ENCODE data around the gene BRD4. TPM values are rescaled to one million over a fixed set of nuclear protein-coding genes. Genes with fewer than 3 reads are reported as not detected.

Gene BRD4
- total RNA-seq, 4 donors from 2014 or later = 34.1 to 48.1 (median 37.5) TPM

DNA sequence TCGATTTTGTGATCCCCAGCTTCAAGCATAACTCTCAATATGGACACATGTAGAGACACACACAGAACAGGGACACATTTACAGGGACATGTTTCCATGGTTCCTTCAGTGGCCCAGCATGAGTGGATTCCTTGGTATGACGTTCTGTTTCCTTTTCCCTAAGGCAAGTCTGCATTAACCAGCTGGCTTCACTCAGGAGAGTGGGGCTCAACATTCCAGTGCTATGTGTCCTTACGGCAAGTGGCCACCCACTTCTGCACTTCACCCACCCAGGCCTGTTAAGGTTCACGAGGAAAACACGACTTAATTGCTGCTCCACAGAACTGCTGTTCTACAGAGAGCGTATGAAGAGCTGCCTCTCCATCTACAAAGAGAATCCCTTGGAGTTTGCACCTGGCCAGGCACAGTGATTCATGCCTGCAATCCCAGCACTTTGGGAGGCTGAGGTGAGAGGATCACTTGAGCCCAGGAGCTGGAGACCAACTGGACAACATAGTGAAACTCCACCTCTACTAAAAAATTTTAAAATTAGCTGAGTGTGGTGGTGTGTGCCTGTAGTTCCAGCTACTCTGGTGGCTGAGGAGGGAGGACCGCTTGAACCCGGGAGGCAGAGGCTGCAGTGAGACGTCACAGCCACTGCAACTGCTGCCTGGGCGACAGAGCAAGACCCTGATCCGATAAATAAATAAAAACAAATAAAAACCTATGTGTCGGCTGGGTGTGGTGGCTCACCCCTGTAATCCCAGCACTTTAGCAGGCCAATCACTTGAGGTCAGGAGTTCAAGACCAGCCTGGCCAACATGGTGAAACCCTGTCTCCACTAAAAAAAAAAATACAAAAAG lies 32.5 kb downstream of the BRD4 start:
- no peaks in the 10 kb centered on the region for H3K36me3 ChIP-seq
- peak overlapping the region in 2 of 4 donors; percentile 12 to 40 for H3K27ac ChIP-seq (replicated peaks in 1 of 4)
- H3K4me1 ChIP-seq = peaks cover 97 to 100% (median 100%) of the 10 kb centered on the region in 4 donors
- H3K4me3 ChIP-seq = no peak overlapping the region
- TF ChIP-seq POLR2AphosphoS5 (IDR thresholded peaks at IDR 0.05) = no peak
- TF ChIP-seq, protein P1, sequence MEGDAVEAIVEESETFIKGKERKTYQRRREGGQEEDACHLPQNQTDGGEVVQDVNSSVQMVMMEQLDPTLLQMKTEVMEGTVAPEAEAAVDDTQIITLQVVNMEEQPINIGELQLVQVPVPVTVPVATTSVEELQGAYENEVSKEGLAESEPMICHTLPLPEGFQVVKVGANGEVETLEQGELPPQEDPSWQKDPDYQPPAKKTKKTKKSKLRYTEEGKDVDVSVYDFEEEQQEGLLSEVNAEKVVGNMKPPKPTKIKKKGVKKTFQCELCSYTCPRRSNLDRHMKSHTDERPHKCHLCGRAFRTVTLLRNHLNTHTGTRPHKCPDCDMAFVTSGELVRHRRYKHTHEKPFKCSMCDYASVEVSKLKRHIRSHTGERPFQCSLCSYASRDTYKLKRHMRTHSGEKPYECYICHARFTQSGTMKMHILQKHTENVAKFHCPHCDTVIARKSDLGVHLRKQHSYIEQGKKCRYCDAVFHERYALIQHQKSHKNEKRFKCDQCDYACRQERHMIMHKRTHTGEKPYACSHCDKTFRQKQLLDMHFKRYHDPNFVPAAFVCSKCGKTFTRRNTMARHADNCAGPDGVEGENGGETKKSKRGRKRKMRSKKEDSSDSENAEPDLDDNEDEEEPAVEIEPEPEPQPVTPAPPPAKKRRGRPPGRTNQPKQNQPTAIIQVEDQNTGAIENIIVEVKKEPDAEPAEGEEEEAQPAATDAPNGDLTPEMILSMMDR (IDR thresholded peaks at IDR 0.05) = no peak
- TF ChIP-seq POLR2A (IDR thresholded peaks at IDR 0.05; ENCODE audit: low read depth) = no peak
- no peak for TF ChIP-seq EP300 (IDR thresholded peaks at IDR 0.05)
- DNase-seq (ENCODE audit: extremely low spot score) = no peak
- 73% methylated on average over 10 of the region's 12 CpGs for WGBS
- H3K27me3 ChIP-seq = no peaks in the 10 kb centered on the region
- H3K9me3 ChIP-seq = no peaks in the 10 kb centered on the region
- intact Hi-C loops (cut with DNase I) = no loop called here

DNA sequence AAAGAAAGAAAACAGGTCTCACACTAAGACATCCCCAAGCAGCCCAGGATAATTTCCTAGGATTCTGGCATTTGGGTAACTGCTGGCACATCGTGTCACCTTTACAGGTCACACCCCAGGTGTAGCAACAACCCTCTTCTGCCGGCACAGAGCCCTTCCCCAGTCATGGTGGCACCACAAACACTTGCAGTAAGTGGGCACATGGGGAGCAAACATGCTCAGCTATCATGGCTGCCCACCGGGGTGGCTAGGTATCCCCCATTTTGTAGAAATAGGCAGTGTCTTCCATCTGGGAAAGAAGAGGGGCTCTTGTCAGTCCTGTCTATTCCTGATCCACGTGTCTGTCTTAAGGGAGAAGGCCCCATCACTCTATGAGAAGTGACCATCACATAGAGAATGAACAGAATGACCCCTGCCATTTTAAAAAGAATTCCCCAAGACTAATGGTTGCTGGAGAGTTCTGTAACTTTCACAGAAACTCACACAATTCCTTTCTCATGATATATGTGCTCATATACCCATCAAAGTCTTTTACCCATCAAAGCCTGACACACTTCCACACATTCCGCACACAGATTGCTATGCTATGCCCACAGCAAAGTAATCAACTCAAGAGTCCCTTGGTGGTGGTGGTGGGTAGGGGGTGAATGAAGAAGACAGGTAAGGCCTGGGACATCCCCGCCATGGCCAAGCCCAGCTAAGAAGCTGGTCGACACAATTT lies 33.3 kb downstream of the BRD4 start:
- no peak for DNase-seq (ENCODE audit: extremely low spot score)
- H3K4me1 ChIP-seq = peaks cover 97 to 100% (median 100%) of the 10 kb centered on the region in 4 donors
- H3K27ac ChIP-seq (replicated peaks in 1 of 4) = peak overlapping the region in 1 of 4 donors; percentile 40
- intact Hi-C loops (cut with DNase I) = no loop called here
- H3K9me3 ChIP-seq = no peaks in the 10 kb centered on the region
- TF ChIP-seq POLR2AphosphoS5 (IDR thresholded peaks at IDR 0.05) (no peak), POLR2A (IDR thresholded peaks at IDR 0.05; ENCODE audit: low read depth) (no peak), EP300 (IDR thresholded peaks at IDR 0.05) (no peak)
- TF ChIP-seq, protein P1 (IDR thresholded peaks at IDR 0.05) = no peak
- no peak overlapping the region for H3K4me3 ChIP-seq
- H3K36me3 ChIP-seq = no peaks in the 10 kb centered on the region
- WGBS = 88% methylated on average over 7 of the region's 7 CpGs
- H3K27me3 ChIP-seq = no peaks in the 10 kb centered on the region

GRCh38 chr19:15297416-15298224 lies 34.7 kb downstream of the BRD4 start:
- intact Hi-C loops (cut with DNase I) = no loop called here
- Histone ChIP-seq H3K4me1 (peaks cover 97 to 100% (median 100%) of the 10 kb centered on the region in 4 donors), H3K27ac (replicated peaks in 1 of 4) (peak overlapping the region; percentile 55 to 77 (median 67)), H3K9me3 (no peaks in the 10 kb centered on the region), H3K27me3 (no peaks in the 10 kb centered on the region), H3K4me3 (peak overlapping the region in 2 of 4 donors; percentile 2 to 6), H3K36me3 (no peaks in the 10 kb centered on the region)
- no peak for DNase-seq (ENCODE audit: extremely low spot score)
- TF ChIP-seq, protein P1 (IDR thresholded peaks at IDR 0.05) = no peak
- TF ChIP-seq POLR2AphosphoS5 (IDR thresholded peaks at IDR 0.05) (peak in 1 of 2 donors; percentile 14), POLR2A (IDR thresholded peaks at IDR 0.05; ENCODE audit: low read depth) (no peak), EP300 (IDR thresholded peaks at IDR 0.05) (no peak)
- 37% methylated on average over 10 of the region's 10 CpGs for WGBS

DNA sequence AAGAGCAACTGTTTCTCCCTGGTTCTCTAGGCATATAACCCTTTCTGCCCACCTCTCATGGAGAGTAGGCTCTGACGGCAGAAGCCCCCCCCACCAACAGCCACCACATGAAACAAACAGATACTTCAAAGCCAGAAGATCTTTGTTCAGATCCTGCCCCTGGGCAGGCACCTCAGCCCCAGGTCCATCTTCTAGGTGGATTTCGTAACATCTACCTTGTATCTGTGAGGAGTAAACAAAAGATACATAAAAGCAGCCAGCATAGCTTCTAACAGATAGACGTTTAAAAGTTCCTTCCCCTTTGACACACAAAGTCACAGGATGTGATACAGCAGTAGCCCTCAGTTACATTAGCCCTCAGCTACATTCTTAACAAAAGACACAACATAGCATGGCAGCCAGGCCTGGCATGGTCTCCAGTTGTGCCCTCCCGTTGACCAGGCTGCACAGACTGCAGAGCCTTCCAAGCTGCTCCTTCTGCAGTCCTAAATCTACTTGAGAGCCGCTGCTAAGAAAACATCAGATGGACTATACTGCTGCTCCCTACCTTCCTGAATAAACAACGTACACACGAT lies 35.4 kb downstream of the BRD4 start:
- Histone ChIP-seq H3K4me3 (peak overlapping the region in 2 of 4 donors; percentile 2 to 6), H3K9me3 (no peaks in the 10 kb centered on the region), H3K27me3 (no peaks in the 10 kb centered on the region), H3K36me3 (no peaks in the 10 kb centered on the region), H3K27ac (replicated peaks in 1 of 4) (peak overlapping the region; percentile 55 to 77 (median 67)), H3K4me1 (peaks cover 99 to 100% (median 100%) of the 10 kb centered on the region in 4 donors)
- no peak for DNase-seq (ENCODE audit: extremely low spot score)
- TF ChIP-seq POLR2A (IDR thresholded peaks at IDR 0.05; ENCODE audit: low read depth) (no peak), POLR2AphosphoS5 (IDR thresholded peaks at IDR 0.05) (no peak), EP300 (IDR thresholded peaks at IDR 0.05) (no peak)
- TF ChIP-seq, protein P1 (IDR thresholded peaks at IDR 0.05) = no peak
- intact Hi-C loops (cut with DNase I) = no loop called here
- WGBS = 25% methylated on average over 5 of the region's 7 CpGs

All from esophagus muscularis mucosa (tissue), 4 donors.